SKM-1 (cell line): ENCODE measurements around the gene WWC2.

ENCODE experiments used
- DNase-seq: peaks from one replicate; lab custom pipeline; 2025; ENCODE audit not compliant: unreplicated experiment; lab: John Stamatoyannopoulos, UW

Gene WWC2

DNA sequence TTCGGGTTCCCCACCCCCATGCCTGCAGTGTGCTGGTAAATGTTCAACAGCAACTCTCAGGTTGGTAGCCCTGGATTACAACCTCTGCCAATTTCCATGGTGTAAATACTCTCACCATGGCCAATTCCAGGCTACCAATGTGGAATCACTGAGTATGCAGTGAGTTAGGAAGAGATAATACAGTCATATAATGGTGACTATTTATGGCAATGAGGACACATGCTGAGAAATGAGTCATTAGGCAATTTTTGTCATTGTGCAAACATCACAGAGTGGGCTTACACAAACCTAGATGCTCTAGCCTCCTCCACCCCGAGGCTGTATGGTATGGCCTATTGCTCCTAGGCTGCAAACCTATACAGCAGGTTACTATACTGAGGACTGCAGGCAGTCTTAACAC lies 227.8 kb downstream of the WWC2 start:
- DNase-seq, result no peak

DNA sequence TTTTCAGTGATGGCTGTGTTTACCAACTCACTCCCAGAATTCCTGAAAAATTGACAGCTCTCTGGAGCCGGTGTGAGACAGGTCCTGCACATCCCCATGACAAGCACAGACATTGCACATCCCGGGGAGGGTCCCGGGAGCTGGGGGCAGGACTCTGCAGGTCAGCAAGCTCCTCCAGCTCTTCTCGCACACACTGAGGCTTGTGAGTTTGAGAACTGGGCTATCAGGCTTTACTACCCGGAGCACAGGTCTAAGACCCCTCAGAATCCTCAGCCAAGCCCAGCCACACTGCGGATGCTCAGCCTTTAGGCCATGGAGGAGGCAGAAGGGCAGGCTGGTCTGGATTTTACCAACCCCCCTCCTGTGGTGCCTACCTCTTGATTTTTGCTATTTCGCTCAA lies 228.8 kb downstream of the WWC2 start:
- DNase-seq, result no peak

DNA sequence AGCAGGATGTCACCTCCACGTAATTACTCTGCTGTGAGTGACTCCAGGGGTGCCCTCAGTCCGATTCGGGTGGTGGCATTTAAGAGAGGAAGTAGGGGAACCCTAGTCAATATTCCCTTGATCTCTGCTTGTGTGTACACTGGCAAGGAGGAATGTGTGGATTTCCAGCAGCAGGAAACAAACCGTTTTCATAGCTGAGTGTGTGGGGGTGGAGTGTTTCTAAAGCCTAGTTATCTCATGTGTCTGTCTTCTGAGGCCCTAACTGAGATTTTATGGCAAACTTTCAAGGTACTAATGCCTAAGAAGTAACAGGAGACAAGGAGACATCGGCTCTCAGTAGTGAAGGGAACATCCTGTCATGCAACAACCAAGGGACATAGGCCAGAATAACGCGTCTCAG lies 229.8 kb downstream of the WWC2 start:
- DNase-seq, result no peak

DNA sequence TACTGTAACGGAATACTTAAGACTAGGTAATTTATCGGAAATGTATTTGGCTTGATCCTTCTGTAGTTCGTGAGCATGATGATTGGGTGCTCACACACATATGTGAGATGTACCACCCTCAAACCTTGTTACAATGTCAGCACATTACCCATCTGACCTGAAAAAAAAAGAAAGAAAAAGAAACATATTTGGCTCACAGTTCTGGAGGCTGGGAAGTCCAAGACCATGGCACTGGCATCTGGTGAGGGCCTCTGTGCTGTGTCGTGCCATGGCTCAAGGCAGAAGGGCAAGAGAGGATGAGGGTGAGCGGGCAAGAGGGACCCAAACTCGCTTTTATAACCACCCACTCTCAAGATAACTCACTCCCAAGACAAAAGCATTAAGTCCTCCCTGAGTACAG lies 230.2 kb downstream of the WWC2 start:
- DNase-seq, result no peak

DNA sequence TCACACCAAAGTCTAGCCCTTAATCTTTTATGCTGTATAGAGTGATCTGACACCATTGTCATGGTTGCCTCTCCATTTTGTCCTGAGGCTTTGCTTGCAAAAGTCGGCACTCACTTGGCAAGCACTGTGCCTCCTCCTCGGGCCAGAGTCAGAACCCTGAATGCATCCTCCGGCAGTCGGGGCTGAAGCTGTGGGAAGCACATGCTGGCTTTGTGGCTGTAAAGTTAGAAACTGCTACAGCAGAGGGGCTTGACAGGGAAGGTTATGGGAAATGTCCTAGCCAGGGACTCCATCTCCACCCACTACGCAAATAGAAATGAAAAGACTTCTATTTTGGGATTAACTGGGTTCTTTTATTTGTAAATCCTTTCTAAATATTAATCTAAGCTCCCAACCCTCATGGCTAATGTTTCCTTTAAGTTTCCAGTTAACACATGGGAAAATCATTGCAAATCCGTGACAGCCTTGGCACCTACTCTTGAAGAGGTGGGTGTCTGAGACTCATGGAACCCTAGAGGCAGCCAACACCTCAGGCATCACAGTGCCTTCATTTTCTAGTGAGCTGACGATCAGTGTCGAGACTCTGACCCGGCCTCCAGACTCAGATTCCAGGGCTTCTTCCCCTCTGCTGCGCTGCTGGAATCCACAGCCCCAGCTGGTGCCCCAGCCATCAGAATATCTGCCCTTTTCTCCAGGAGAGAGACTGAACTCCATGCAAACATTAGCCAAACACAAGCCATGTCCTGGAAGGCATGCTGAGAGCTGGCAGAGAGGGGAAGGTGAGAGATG lies 231.1 kb downstream of the WWC2 start:
- DNase-seq, result no peak

DNA sequence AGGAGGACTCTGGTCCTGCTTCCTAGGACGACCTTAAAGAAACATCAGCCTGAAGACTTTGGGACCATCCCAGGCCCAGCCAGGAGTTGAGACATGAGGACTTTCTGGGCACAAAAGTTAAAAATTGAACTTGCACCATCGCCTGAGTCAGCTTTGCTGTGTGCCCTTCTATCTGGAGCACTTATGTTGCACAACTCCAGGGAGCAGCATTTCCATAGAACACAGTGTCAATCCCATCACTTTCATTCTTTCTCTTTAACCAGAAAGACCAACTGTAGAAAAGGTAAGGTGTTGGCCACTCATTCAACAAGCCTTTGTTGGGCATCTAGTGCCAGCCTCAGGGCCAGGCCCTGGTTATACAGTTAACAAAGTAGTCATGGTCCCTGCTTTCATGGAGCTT lies 231.8 kb downstream of the WWC2 start:
- no peak for DNase-seq

DNA sequence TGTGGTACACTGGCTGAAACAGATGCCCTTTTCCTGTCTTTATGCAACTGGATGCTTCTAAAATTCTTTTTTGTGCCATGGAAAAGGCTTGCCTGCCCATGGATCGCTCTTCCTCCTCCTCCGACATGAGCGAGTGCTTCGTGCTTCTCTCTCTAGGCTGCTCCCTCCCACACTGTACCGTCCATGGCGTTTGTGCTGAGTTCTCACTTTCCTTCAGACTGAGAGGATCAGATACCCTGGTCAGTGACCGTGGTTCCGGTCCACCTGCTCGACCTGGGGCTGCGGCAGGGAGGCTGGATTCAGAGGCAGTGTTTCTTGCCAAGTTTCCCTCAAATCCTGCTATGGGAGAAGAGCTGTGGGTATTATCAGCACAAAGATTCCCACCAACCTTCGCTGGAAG lies 233.4 kb downstream of the WWC2 start:
- DNase-seq, result no peak

DNA sequence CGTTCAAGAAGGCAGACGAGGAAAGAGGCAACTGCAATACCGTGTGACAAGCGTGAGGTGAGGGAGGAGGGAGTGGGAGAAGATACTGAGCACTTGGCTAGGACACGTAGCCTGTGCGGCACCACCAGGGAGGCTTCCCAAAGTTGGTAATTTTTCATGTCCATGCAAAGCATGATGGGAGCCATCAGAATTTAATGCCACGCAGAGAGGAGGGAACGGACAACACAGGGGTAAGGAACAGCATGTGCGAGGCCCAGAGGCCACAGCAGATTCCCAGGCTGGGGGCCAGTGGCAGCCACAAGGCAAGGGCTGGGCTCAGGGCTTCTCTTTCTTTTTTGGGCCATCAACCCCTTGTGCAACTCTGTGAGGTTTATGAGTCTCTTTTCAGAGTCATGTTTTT lies 234.1 kb downstream of the WWC2 start:
- no peak for DNase-seq

DNA sequence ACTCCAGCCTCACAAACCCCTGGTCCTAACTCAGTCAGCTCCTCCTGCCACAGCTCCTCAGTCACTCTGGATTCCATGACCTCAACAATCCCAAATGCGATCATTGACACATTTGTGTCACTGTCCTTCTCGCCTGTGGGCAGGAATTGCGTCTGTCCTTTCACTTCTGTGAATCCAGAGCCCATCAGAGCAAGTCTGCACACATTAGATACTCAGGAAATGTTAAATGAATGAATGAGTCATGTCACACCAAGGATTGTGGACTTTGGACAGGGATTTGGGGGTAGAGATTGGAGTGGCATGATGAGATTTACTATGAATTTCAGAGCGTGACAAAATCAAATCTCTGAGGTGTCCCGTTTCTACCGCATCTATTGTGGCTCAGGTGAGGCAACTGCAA lies 234.9 kb downstream of the WWC2 start:
- no peak for DNase-seq

DNA sequence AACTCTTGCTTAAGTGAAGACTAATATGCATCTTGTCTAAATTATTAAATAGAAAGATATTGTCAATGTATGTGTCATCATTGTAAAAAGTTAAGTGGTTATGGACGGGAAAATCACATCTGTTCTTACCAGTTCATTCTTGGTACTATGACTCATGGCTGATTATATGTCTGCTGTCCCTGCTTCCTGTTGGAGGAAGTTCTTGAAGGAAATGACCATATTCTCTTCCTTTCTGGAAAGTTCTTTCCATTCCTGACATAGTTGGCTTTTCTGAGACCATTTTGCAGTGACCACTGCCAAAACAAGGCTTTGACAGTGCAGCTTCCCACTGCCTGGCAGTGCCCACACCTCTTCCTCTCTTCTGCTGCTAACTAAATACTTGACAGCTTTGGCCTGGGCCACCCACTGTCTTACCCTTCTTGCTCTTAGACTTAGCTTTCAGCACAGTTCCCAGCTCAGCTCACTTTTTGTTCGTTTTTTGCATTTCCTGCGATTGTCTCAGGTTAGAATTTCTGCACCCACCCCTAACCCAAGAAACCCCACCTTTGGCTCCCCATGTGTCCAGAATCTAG lies 236.4 kb downstream of the WWC2 start:
- no peak for DNase-seq

DNA sequence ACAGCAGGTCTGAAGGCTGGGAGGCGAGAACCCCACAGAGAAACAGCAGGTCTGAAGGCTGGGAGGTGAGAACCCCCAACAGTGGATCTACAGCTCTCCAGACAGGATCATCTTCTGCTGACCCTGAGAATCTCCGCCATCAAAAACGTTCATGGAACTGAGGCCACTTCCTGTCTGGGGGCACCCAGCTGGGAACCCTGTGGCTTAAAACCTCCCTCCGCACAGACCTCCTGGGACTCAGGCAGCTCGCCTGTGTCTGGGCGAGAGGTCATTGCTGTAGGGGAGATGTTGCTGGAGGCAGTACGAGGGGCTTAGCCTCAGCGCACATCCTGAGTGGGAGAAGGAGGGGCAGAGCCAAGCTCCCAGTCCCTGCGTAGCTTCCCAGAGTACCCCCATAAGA lies 238.3 kb downstream of the WWC2 start:
- DNase-seq, result no peak

DNA sequence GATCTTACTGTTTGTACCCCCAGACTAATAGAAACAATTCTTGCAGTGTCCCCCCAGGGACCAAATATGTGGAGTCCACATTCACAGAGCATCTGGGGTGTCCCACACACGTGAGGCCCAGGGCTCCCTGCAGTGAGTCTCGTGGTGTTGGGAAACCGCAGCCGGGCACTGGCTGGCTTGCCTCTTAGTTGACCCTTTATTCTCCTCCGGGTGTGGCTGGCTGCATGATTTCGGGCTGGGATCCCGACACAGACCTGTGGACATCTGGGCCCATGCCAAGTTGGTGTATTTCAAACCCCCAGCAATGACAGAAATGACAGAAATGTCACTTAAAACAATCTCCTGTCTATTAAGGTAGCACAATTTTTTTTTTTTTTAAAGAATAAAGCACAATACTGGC lies 238.8 kb downstream of the WWC2 start:
- no peak for DNase-seq

DNA sequence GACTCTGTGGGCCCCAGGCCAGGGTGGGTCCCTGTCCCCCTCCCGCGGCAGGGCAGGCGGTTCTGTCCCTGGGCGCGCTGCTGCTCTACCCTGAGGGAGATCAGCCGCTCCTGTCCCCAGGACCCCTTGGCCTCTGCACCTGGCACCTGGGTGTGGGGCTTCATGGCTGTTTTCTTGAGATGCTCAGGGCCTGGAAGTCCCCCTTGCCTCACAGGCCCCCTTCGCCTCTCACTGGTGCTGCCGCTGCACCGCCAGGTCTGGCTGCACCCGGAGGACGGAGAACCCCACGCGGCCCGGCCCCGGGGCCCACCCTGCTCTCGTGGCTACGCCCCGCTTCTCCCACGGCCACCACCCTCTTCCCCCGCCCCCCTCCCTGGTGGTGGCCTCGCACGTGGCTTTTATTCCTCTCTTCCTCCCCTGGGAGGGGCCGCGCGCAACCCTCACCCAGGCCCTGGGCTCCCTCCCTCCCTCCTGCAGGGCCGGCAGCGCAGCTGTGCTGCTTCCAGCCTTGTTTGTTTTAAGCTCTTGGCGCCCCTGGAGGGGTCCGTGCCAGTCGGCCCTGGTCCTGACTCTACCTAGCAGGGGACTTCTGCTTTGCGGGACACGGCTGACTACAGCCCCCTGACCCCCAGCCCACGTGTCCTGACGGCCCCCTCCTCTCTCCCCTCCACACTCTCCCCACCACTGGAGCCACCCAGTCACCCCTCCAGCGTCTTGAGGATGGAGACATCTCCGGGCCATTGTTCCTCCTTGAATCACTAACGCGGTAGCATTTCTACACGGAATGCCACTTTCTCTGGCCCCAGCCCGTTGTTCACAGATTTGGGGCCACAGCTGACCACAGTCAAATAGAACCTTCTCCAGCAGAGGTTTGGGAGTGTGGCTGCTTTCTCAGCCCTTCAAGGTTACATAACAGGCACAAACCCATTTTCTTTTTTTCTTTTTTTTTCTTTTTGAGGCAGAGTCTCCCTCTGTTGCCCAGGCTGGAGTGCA lies 243.8 kb downstream of the WWC2 start:
- DNase-seq, result no peak

DNA sequence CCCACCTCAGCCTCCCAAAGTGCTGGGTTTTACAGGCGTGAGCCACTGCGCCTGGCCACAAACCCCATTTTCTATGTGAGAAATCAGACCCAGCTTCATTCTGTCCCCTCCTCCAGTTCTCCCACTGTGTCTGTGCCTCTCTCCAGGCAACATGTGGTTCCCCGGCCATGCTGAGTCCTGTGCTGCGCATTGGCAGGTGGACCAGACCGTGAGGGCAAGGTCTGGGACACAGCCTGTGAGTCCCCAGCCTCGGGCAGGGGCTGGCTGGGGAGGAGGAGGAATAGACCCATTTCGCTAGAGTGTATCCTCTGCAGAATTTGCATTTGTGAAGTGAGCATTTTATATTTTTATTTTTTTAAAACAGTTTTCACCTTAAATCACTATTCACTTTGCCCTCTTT lies 244.7 kb downstream of the WWC2 start:
- no peak for DNase-seq

DNA sequence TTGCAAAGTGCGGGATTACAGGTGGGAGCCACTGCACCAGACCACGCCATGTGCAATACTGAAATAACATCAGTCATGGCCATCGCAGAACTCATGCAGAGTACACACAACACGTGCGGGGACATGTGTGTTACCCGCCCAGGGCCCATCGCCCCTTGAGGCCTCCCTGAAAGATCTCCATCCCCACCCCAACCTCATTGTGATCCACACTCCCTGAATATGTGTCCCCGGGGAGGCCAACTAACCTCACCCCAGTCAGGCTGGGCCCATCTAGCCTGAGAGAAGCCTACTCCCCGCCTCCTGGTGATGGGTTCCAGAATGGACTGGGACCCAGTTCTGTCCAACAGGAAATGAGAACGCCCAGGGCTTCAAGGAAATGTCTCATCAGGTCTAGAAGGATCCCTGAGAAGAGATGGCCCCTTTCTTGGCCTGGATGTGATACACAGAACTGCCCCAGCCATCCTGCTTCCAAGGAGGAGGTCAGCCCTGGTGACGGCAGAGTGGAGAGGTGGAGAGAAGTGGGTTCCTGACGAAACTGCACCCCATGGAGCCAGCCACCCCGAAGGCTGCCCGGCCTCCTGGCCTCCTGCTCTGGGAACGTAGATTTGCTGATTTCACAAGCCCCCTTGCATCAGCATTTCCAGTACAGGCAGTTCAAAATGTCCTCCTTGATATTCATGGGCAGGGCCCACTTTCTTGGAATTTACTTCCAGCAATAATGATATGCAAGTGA lies 245.6 kb downstream of the WWC2 start:
- no peak for DNase-seq

DNA sequence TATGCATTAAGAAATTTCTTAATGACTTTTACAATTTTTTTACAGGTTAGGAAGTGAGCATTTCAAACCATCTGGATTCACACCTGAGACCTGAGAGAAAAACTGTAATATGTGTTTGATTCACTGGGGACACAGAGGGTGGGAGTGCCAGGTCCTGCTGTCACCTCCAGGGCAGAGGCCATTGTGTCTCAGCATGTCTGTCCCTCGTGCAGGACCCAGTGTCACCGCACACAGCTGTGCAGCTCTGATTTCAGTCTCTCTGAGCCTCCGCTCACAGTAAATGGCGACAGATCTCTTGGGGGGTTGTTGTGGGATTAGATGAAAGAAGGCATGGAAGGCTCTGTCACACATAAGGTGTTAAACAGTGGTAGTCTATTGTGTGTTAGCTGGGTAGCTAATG lies 246.2 kb downstream of the WWC2 start:
- no peak for DNase-seq

DNA sequence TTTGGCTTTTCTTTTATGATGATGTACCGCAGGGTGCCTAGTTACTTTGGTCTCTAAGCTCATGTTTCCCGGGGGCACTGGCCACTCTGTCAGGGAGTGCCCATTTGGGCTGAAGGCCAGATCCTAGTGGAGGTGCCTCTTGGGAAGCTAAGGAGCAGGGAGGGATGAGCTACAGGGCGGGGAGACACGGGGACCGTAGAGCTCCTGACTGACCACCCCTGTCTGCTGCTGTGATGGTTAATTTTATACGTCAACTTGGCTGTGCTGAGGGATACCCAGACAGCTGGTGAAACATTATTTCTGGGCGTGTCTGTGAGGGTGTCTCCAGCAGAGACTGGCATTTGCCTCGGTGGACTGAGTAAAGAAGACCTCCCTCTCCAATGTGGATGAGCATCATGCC lies 248.1 kb downstream of the WWC2 start:
- DNase-seq, result no peak

DNA sequence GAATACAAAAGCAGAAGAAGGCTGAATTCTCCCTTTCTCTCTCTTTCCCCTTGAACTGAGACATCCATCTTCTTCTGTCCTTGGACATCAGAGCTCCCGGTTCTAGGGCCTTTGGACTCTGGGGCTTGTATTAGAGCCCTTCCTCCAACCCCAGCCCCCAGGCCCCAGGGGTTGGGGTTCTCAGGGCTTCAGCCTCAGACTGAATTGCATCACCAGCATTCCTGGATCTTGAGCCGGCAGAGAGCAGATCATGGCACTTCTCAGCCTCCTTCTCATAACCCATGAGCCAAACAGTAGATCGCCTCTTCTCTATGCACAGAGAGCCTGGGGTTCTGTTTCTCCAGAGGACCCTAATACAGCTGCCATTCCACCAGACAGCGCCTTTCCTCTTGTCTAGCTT lies 248.5 kb downstream of the WWC2 start:
- DNase-seq, result no peak

DNA sequence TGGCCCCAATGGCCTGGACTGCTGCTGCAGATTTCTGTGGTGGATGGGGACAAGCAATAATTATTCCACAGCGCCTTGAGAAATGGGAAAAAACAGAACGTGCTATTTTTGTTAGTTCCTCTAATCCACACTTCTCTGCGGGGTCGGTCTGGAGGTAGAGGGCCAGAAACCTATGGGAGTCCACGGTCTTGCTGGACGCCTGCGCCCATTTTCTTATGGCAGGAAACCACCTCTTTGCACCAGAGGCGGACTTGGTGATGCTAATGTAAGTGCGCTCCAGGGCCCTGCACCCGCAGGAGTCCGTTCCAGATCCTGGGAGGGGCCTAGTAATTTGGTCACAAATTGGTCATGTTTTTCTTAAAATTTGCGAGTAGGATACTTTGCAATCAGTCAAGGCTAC lies 249.1 kb downstream of the WWC2 start:
- no peak for DNase-seq

DNA sequence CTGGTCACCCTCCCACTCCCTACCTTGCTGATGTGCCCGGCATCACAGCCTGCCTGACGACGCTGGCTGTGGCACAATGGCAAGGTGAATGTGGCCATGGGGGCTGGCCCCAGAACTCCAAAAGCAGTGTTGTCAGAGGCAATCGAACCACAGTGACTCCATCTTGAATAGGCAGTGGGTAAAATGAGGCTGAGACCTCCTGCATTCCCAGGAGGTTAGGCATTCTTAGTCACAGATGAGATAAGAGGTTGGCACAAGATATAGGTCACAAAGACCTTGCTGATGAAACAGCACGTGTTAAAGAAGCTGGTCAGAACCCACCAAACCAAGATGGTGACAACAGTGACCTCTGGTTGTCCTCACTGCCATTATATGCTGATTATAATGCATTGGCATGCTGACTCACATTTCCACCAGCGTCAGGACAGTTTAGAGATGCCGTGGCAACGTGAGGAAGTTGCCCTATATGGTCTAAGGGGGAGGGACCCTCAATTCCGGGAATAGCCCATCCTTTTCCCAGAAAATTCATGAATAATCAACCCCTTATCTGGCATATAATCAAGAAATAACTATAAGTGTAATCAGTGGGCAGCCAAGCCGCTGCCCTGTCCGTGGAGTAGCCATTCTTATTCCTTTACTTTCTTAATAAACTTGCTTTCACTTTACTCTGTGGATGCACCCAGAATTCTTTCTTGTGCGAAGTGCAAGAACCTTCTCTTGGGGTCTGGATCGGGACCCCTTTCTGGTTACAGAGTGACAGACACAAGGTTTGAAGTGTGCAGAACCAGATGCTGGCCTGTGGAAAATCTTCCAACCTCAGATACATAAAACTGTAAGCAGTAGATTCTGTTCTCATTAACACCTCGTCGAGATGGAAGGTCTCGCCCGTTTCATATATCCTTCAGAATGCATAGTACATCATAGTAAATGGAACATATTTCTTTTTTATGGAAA lies 249.9 kb downstream of the WWC2 start:
- no peak for DNase-seq
